VCaP (cell line): ENCODE results near the gene MSANTD7.
A peak's percentile ranks its signal among the peaks of the same experiment; 100 is the strongest.

ENCODE experiments used
- H3K27ac ChIP-seq: fragments of 450-650 bp; 2 replicates; pipeline ENCODE4 v1.5.1; 2017
- CTCF ChIP-seq: fragments of 450-650 bp; conservative IDR thresholded peaks from 2 replicates; pipeline ENCODE4 v1.5.1; 2017; ENCODE audit warnings: mild to moderate bottlenecking, moderate library complexity

Gene MSANTD7

GRCh38 chr10:14837757-14838581 lies at the start of gene MSANTD7, which contains the start of the genes CDNF and HSPA14:
TSS of gene MSANTD7 (plus strand) at chr10:14838306. CDS start at chr10:14842285, 3,979 bp downstream.
TSS of gene CDNF (minus strand) at chr10:14838037. CDS start at chr10:14837946, 91 bp downstream.
TSS of gene HSPA14 (plus strand) at chr10:14838306. CDS start at chr10:14838403, 97 bp downstream.
- no peak for TF ChIP-seq CTCF
- peak within 1 kb of the TSS; percentile 93 for H3K27ac ChIP-seq

GRCh38 chr10:14798636-14799035 lies 39.5 kb upstream of the MSANTD7 start:
- no peak for TF ChIP-seq CTCF
- no peak overlapping the region for H3K27ac ChIP-seq

GRCh38 chr10:14800397-14800796 lies 37.7 kb upstream of the MSANTD7 start:
- no peak for TF ChIP-seq CTCF
- no peak overlapping the region for H3K27ac ChIP-seq

GRCh38 chr10:14801723-14802122 lies 36.4 kb upstream of the MSANTD7 start:
- no peak overlapping the region for H3K27ac ChIP-seq
- no peak for TF ChIP-seq CTCF

GRCh38 chr10:14803827-14804226 lies 34.3 kb upstream of the MSANTD7 start:
- no peak for TF ChIP-seq CTCF

GRCh38 chr10:14806318-14806717 lies 31.8 kb upstream of the MSANTD7 start:
- no peak for TF ChIP-seq CTCF
- H3K27ac ChIP-seq, result no peak overlapping the region

More at GRCh38 chr10:14803827-14804226, 34.3 kb upstream of the MSANTD7 start:
- H3K27ac ChIP-seq, result no peak overlapping the region

GRCh38 chr10:14810969-14811953 lies 26.8 kb upstream of the MSANTD7 start:
- no peak overlapping the region for H3K27ac ChIP-seq
- TF ChIP-seq CTCF, result no peak
